Measurements from ENCODE around the gene SULF2.

DNA sequence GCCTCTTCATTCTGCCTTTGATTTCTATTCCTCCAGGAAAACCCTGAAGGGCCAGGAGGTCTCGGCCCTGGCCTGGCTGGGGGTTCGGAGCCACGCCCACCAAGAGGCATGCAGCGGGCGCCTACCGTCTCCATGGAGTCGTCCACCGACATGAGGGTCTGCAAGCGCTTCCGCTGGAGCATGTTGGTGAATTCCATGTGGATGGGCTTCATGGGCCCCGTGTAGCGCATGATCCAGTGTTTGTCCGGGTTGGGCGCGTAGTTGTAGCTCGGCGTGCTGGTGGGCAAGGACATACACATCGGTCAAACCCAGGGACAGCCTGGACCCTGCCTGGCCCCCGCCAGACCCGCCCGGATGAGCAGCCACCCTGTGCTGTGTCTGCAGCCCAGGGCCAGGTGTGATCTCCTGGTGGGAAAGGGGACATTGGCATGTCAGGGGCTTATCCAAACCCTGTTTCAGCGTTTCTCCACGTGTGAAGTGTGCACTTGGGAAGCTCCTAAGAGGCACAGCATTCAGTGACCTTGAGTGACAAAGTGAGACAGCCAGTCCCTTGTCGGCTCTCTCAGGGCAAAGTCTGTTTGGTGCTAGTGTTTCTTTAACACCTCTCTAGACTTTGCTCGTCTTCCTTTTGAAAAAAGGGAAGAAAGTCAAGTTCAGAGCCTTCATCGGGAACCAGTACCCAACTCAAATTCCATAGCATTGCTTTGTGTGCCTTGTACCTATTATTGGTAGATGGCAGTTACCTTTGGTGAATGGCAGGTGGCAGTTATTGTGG is 100.8 kb downstream of the SULF2 start:
- TF ChIP-seq, protein P1, sequence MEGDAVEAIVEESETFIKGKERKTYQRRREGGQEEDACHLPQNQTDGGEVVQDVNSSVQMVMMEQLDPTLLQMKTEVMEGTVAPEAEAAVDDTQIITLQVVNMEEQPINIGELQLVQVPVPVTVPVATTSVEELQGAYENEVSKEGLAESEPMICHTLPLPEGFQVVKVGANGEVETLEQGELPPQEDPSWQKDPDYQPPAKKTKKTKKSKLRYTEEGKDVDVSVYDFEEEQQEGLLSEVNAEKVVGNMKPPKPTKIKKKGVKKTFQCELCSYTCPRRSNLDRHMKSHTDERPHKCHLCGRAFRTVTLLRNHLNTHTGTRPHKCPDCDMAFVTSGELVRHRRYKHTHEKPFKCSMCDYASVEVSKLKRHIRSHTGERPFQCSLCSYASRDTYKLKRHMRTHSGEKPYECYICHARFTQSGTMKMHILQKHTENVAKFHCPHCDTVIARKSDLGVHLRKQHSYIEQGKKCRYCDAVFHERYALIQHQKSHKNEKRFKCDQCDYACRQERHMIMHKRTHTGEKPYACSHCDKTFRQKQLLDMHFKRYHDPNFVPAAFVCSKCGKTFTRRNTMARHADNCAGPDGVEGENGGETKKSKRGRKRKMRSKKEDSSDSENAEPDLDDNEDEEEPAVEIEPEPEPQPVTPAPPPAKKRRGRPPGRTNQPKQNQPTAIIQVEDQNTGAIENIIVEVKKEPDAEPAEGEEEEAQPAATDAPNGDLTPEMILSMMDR (IDR thresholded peaks at IDR 0.05; ENCODE audit: poor library complexity) = no peak
- TF ChIP-seq EZH2 (IDR thresholded peaks at IDR 0.05; ENCODE audit: borderline replicate concordance) = no peak

All from hepatocyte (in vitro differentiated cells).